Measurements from ENCODE around the gene RNF123.

The RNF123 gene

DNA sequence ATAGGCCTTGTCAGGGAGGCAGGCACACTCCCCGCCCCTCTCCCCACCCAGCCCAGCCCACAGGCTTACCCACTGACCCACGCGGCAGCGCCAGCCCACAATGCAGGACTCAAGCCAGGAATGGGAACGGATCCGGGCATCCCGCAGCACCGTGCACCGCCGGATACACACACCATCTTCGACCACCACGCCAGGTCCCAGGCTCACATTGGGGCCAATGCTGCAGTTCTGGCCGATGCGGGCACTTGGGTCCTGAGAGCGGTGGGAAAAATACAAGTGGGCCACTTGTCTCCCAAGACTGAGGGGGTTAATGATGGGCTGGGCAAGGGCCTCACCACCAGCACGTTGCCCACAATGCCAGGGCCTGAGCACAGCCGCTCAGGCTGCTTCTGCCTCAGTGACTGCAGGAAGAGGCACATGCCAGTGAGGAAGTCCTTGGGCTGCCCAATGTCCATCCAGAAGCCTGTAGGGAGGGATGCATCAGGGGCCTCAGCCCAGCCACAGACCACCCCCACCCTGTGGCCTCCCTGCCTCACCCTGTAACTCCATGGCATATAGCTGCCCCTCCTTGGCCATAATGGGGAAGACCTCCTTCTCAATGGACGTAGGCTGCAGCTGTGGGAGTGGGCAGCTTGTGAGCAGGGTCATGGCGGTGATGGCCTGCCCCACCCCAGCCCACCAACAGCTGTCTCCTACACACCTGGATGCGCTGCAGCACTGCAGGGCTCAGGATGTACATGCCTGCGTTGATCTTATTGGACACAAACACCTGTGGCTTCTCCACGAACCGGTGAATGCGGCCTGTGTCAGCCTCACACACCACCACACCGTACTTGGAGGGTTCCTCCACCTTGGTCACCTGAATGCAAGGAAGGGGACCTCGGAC, 32.8 kb downstream of the RNF123 start:
- Histone ChIP-seq H3K9me2 (ENCODE audit: low read depth, low read length) (no peaks in the 10 kb centered on the region), H3K4me2 (ENCODE audit: low read length) (peak overlapping the region; percentile 85), H3K79me2 (ENCODE audit: insufficient read depth, low read length) (no peaks in the 10 kb centered on the region), H3F3A (ENCODE audit: insufficient read depth, low read length) (no peaks in the 10 kb centered on the region), H3K27me3 (ENCODE audit: insufficient read depth, low read length) (no peaks in the 10 kb centered on the region), H3K4me1 (ENCODE audit: insufficient read depth, low read length, severe bottlenecking) (peaks cover 29% of the 10 kb centered on the region), H4K20me1 (ENCODE audit: insufficient read depth, low read length) (no peaks in the 10 kb centered on the region), H3K9ac (ENCODE audit: low read length) (peak overlapping the region; percentile 84; the same call in 1 of the 2 replicates), H2AFZ (ENCODE audit: low read length) (no peak overlapping the region), H3K36me3 (ENCODE audit: insufficient read depth, low read length) (peaks cover 47% of the 10 kb centered on the region), H3K27ac (ENCODE audit: low read depth, low read length, poor library complexity, severe bottlenecking) (no peak overlapping the region), H3K4me3 (ENCODE audit: low read depth, low read length, poor library complexity, severe bottlenecking) (peak overlapping the region; percentile 76), H3K9me3 (ENCODE audit: low read length) (no peaks in the 10 kb centered on the region)
- TF ChIP-seq, protein P1, sequence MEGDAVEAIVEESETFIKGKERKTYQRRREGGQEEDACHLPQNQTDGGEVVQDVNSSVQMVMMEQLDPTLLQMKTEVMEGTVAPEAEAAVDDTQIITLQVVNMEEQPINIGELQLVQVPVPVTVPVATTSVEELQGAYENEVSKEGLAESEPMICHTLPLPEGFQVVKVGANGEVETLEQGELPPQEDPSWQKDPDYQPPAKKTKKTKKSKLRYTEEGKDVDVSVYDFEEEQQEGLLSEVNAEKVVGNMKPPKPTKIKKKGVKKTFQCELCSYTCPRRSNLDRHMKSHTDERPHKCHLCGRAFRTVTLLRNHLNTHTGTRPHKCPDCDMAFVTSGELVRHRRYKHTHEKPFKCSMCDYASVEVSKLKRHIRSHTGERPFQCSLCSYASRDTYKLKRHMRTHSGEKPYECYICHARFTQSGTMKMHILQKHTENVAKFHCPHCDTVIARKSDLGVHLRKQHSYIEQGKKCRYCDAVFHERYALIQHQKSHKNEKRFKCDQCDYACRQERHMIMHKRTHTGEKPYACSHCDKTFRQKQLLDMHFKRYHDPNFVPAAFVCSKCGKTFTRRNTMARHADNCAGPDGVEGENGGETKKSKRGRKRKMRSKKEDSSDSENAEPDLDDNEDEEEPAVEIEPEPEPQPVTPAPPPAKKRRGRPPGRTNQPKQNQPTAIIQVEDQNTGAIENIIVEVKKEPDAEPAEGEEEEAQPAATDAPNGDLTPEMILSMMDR (IDR thresholded peaks at IDR 0.05; ENCODE audit: low read length): no peak
- TF ChIP-seq EZH2 (IDR thresholded peaks at IDR 0.05; ENCODE audit: borderline replicate concordance, low read length): no peak

DNA sequence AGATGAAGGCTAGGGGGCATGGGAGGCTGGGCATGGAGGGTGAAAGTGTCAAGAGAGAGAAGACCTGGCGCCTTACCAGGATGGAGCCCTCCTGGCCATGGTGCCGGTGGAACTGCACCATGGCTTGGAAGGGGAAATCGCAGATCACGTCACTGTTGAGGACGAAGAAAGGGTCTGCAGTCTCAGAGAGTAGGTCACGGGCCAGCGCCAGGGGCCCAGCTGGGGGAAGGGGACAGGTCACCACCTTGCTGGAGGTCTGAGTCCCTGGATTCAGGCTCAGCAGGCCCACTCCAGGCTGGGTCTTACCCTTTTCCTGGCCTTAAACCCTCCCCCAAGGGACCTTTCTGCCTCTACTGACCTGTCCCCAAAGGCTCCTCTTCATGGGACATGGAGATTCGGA, 33.5 kb downstream of the RNF123 start:
- H2AFZ ChIP-seq (ENCODE audit: low read length): no peak overlapping the region
- no peaks in the 10 kb centered on the region for H3K9me3 ChIP-seq (ENCODE audit: low read length)
- peak overlapping the region; percentile 76 for H3K4me3 ChIP-seq (ENCODE audit: low read depth, low read length, poor library complexity, severe bottlenecking)
- H3K36me3 ChIP-seq (ENCODE audit: insufficient read depth, low read length): peaks cover 43% of the 10 kb centered on the region
- no peaks in the 10 kb centered on the region for H3K9me2 ChIP-seq (ENCODE audit: low read depth, low read length)
- no peaks in the 10 kb centered on the region for H3K79me2 ChIP-seq (ENCODE audit: insufficient read depth, low read length)
- no peaks in the 10 kb centered on the region for H3F3A ChIP-seq (ENCODE audit: insufficient read depth, low read length)
- peak overlapping the region; percentile 75 for H3K27ac ChIP-seq (ENCODE audit: low read depth, low read length, poor library complexity, severe bottlenecking)
- peaks cover 33% of the 10 kb centered on the region for H3K4me1 ChIP-seq (ENCODE audit: insufficient read depth, low read length, severe bottlenecking)
- H3K4me2 ChIP-seq (ENCODE audit: low read length): peak overlapping the region; percentile 85
- H3K9ac ChIP-seq (ENCODE audit: low read length): peak overlapping the region; percentile 84
- TF ChIP-seq, protein P1 (IDR thresholded peaks at IDR 0.05; ENCODE audit: low read length): no peak
- TF ChIP-seq EZH2 (IDR thresholded peaks at IDR 0.05; ENCODE audit: borderline replicate concordance, low read length): no peak
- no peaks in the 10 kb centered on the region for H3K27me3 ChIP-seq (ENCODE audit: insufficient read depth, low read length)
- H4K20me1 ChIP-seq (ENCODE audit: insufficient read depth, low read length): no peaks in the 10 kb centered on the region

DNA sequence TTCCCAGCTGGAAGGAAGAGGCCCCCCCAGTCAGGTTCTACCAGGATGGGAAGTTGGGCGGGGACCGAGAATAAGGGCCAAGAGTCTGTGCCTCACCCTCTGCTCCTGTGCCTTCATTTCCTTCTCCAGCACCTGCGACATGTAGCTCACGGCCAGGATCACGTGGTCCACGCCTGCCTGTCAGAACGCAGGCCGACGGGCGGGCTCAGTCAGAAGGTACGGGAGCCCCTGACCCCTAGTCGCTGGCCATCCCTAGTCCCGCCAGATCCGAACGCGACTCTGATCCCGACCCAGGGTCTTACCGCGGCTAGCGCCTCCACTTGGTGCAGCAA, 33.9 kb downstream of the RNF123 start:
- no peaks in the 10 kb centered on the region for H4K20me1 ChIP-seq (ENCODE audit: insufficient read depth, low read length)
- no peaks in the 10 kb centered on the region for H3K79me2 ChIP-seq (ENCODE audit: insufficient read depth, low read length)
- no peaks in the 10 kb centered on the region for H3K27me3 ChIP-seq (ENCODE audit: insufficient read depth, low read length)
- peak overlapping the region; percentile 76 for H3K4me3 ChIP-seq (ENCODE audit: low read depth, low read length, poor library complexity, severe bottlenecking)
- no peak overlapping the region for H2AFZ ChIP-seq (ENCODE audit: low read length)
- TF ChIP-seq EZH2 (IDR thresholded peaks at IDR 0.05; ENCODE audit: borderline replicate concordance, low read length): no peak
- TF ChIP-seq, protein P1 (IDR thresholded peaks at IDR 0.05; ENCODE audit: low read length): no peak
- peak overlapping the region; percentile 84 for H3K9ac ChIP-seq (ENCODE audit: low read length)
- peaks cover 39% of the 10 kb centered on the region for H3K36me3 ChIP-seq (ENCODE audit: insufficient read depth, low read length)
- no peaks in the 10 kb centered on the region for H3K9me2 ChIP-seq (ENCODE audit: low read depth, low read length)
- H3K9me3 ChIP-seq (ENCODE audit: low read length): no peaks in the 10 kb centered on the region
- H3K4me1 ChIP-seq (ENCODE audit: insufficient read depth, low read length, severe bottlenecking): peaks cover 33% of the 10 kb centered on the region
- peak overlapping the region; percentile 85 for H3K4me2 ChIP-seq (ENCODE audit: low read length)
- H3F3A ChIP-seq (ENCODE audit: insufficient read depth, low read length): no peaks in the 10 kb centered on the region
- H3K27ac ChIP-seq (ENCODE audit: low read depth, low read length, poor library complexity, severe bottlenecking): peak overlapping the region; percentile 75

All from OCI-LY1 (cell line).